Activated T-cell treated with anti-CD3 and anti-CD28 coated beads for 24 hours (primary cell): ENCODE results near the gene C16orf87.

Experiments
- DNase-seq: peaks from one replicate; pipeline ENCODE4 v3.0.0-alpha.2; 2020; ENCODE audit warnings: low read depth

Gene C16orf87

DNA sequence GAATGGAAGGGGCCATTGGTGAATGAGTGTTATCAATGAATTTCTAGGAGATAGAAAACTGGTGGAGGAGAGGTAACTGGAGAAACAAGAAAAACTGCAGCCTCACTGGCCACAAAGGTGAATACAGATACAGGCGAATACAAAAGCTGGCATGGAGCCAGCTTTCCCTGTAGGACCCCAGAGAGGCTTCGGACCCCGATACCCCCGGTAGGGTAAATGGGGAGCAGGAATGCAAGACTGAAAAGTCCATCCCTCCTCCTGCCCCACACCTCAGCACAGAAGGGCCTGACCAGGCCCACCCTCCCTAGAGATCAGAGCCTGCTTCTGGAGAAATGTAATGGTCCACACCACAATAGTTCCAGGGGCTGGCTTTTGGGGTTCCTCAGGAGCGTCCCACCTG, 78.0 kb downstream of the C16orf87 start:
- DNase-seq, result no peak

DNA sequence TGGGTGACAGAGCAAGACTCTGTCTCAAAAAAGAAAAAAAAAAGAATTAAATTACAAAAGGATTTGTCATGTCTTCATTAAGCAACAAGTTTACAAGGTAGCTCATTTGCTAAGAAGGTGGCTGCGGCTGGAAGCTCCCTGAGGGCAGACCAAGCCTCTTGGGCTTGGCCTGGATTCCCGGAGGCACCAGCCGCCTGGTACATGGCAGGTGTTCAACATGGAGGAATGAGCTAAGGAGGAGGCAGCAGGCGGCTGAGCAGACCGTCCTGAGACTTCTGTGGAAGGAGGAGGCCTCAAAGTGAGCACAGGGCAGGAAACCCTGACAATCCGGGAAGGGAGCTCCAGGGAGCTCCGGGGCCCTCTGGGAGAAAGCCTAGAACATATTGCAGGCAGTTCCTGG, 79.6 kb downstream of the C16orf87 start:
- DNase-seq, result no peak

GRCh38 chr16:46748775-46749705, 81.9 kb downstream of the C16orf87 start:
- DNase-seq, result no peak

- no peak for DNase-seq
These were observed 83.0 kb downstream of the C16orf87 start, which contains the start of gene MYLK3 for GRCh38 chr16:46747777-46748651. MYLK3 (minus strand) TSS chr16:46748344; CDS start chr16:46748193, 151 bp downstream.

DNA sequence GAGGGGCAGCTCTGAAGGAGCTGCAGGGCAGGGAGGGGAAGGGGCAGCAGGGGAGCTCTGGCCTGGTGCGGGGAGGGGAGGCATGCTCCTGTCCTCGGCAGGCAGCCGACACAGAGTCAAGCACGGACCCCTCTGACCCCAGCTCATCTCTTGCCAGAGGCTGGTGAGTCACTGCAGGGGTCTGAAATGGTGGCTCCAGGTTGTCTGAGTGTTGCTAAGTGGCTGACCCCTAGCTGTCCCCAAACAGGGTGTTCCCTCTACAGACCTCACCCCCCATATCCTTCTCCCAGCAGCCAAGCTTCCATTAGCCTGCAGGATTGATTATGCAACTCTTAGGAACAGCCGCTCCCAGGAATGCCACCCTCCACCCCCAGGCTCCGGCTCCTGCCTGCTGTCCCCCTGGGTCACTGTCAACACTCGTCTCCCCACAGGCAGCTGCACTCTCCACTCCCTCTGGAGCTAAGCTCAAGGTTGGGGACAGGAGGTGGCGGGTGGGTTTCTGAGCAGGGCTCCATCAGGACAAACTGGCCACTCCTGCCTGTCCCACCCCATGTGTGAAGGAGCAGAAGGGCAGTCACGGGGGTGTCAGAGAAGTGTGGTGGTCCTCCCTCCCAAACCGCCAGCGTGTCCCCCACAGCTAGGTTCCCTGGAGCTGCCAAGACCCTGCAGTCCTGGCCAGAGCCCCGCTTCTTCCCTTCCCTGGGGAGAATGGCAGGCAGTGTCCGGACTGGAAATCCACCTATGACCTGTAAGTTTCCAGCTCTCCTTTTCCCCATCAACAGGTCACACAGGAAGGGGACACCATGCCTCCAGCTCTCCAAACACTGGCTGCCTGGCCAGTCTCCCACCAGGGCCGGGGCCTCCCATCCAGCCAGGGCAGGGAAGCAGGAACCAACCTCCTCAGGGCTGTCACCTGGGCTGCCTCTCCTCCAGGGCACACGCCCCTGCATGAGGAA, 83.9 kb downstream of the C16orf87 start:
- no peak for DNase-seq
